ENCODE data around the gene ZRANB3. TPM values are rescaled to one million over a fixed set of nuclear protein-coding genes. Genes with fewer than 3 reads are reported as not detected.

The ZRANB3 gene
- total RNA-seq, 4 donors from 2014 or later, result 4.8 to 9.3 (median 5.5) TPM

- Histone ChIP-seq H3K27me3 (no peaks in the 10 kb centered on the region), H3K4me3 (no peak overlapping the region), H3K27ac (no peak overlapping the region), H3K4me1 (no peaks in the 10 kb centered on the region), H3K36me3 (peaks cover 0 to 11% (median 0%) of the 10 kb centered on the region in 3 donors), H3K9me3 (peaks cover 0 to 22% (median under 1%) of the 10 kb centered on the region in 4 donors)
- 84 to 87% methylated on average over 5 of the region's 5 CpGs for WGBS, 2 donors
- TF ChIP-seq, protein P1, sequence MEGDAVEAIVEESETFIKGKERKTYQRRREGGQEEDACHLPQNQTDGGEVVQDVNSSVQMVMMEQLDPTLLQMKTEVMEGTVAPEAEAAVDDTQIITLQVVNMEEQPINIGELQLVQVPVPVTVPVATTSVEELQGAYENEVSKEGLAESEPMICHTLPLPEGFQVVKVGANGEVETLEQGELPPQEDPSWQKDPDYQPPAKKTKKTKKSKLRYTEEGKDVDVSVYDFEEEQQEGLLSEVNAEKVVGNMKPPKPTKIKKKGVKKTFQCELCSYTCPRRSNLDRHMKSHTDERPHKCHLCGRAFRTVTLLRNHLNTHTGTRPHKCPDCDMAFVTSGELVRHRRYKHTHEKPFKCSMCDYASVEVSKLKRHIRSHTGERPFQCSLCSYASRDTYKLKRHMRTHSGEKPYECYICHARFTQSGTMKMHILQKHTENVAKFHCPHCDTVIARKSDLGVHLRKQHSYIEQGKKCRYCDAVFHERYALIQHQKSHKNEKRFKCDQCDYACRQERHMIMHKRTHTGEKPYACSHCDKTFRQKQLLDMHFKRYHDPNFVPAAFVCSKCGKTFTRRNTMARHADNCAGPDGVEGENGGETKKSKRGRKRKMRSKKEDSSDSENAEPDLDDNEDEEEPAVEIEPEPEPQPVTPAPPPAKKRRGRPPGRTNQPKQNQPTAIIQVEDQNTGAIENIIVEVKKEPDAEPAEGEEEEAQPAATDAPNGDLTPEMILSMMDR (IDR thresholded peaks at IDR 0.05), result no peak
- TF ChIP-seq EP300 (IDR thresholded peaks at IDR 0.05) (no peak), POLR2A (IDR thresholded peaks at IDR 0.05) (no peak)
- no peak for DNase-seq (ENCODE audit: low spot score in 2 of 2)
Observed at GRCh38 chr2:135186054-135186453, 345.0 kb downstream of the ZRANB3 start.

DNA sequence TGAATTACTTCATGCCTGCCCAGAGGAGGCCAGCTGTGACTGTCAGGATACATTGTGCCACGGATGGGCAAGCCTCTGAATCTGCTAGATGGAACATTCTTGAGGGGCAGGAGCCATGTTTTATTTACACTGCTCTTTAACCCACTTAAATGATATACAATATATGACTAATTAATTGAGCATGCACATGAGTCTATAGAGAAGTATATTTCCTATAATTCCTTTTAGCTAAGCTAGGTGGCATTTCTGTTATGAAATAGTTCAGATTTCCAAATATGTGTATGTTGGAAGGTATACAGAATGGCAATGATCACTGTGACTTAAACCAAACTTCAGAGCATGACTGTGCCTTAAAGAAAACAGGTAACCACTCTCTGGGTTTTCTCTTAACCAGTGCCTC is 347.2 kb downstream of the ZRANB3 start:
- TF ChIP-seq, protein P1 (IDR thresholded peaks at IDR 0.05), result no peak
- TF ChIP-seq EP300 (IDR thresholded peaks at IDR 0.05) (no peak), POLR2A (IDR thresholded peaks at IDR 0.05) (no peak)
- no peaks in the 10 kb centered on the region for H3K27me3 ChIP-seq
- H3K4me3 ChIP-seq, result no peak overlapping the region
- no peaks in the 10 kb centered on the region for H3K9me3 ChIP-seq
- no peaks in the 10 kb centered on the region for H3K4me1 ChIP-seq
- DNase-seq (ENCODE audit: low spot score in 2 of 2), result no peak
- H3K27ac ChIP-seq, result no peak overlapping the region
- WGBS, 2 donors, result 80 to 94% methylated on average over 1 of the region's 1 CpG
- H3K36me3 ChIP-seq, result peaks cover 0 to 11% (median 0%) of the 10 kb centered on the region in 3 donors

DNA sequence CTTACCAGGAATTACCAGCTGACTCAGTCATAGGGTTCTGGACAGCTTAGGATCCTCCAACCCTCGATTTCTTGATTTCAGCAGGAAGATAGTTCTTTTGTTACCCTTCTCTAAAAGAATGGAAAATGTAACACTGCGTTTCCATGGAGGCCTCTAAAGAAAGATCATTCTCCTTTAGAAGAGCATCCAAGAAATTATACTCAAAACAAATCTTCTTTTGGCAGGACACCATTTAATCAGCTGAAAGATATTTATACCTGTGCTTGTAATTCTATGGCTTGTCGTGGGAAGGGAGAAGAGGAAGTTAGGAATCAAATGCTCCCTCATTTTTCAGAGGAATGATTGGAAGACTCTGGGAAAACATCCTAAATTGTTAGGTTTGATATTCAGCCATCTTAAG is 348.4 kb downstream of the ZRANB3 start:
- H3K27ac ChIP-seq, result no peak overlapping the region
- no peak for DNase-seq (ENCODE audit: low spot score in 2 of 2)
- H3K9me3 ChIP-seq, result peaks cover 0 to under 1% (median 0%) of the 10 kb centered on the region in 4 donors
- H3K36me3 ChIP-seq, result peaks cover 0 to 20% (median 0%) of the 10 kb centered on the region in 3 donors
- TF ChIP-seq EP300 (IDR thresholded peaks at IDR 0.05) (no peak), POLR2A (IDR thresholded peaks at IDR 0.05) (no peak)
- TF ChIP-seq, protein P1 (IDR thresholded peaks at IDR 0.05), result no peak
- no peaks in the 10 kb centered on the region for H3K27me3 ChIP-seq
- H3K4me1 ChIP-seq, result no peaks in the 10 kb centered on the region
- WGBS, 2 donors, result 69 to 72% methylated on average over 3 of the region's 3 CpGs
- H3K4me3 ChIP-seq, result no peak overlapping the region

DNA sequence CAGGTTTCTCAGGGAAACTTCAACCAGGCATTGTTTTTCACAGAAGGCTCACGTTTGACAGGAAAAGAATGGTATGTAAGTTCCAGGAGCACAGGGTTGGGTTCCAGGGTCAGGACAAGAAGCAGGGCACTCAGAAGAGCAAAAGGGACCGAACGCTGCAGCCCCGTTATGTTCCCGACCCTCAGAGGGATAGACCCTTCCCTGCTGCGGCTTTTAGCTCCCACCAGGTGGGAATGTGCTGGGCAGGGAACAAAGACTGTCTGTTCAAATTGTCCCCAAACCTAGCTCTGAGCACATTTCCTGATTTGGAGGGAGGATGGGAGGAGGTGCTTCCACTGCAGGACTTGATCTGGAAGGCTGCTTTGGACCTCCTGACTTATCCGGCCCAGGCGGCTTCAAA is 348.8 kb downstream of the ZRANB3 start:
- no peak for DNase-seq (ENCODE audit: low spot score in 2 of 2)
- 62 to 64% methylated on average over 8 of the region's 8 CpGs for WGBS, 2 donors
- Histone ChIP-seq H3K4me1 (no peaks in the 10 kb centered on the region), H3K27ac (no peak overlapping the region), H3K27me3 (no peaks in the 10 kb centered on the region), H3K36me3 (peaks cover 0 to 24% (median 0%) of the 10 kb centered on the region in 3 donors), H3K4me3 (no peak overlapping the region), H3K9me3 (peaks cover 0 to 5% (median 0%) of the 10 kb centered on the region in 4 donors)
- no peak for TF ChIP-seq POLR2A (IDR thresholded peaks at IDR 0.05)
- TF ChIP-seq, protein P1 (IDR thresholded peaks at IDR 0.05), result no peak
- no peak for TF ChIP-seq EP300 (IDR thresholded peaks at IDR 0.05)

- TF ChIP-seq POLR2A (IDR thresholded peaks at IDR 0.05) (no peak), EP300 (IDR thresholded peaks at IDR 0.05) (no peak)
- Histone ChIP-seq H3K27me3 (no peaks in the 10 kb centered on the region), H3K4me1 (no peaks in the 10 kb centered on the region), H3K27ac (no peak overlapping the region), H3K4me3 (no peak overlapping the region), H3K9me3 (peaks cover 0 to 13% (median 0%) of the 10 kb centered on the region in 4 donors), H3K36me3 (peaks cover 0 to 39% (median 0%) of the 10 kb centered on the region in 3 donors)
- WGBS, 2 donors, result 86% methylated on average over 1 of the region's 1 CpG
- DNase-seq (ENCODE audit: low spot score in 2 of 2), result no peak
Observed at GRCh38 chr2:135179689-135180088, 351.3 kb downstream of the ZRANB3 start.

- Histone ChIP-seq H3K9me3 (peaks cover 0 to 13% (median 0%) of the 10 kb centered on the region in 4 donors), H3K36me3 (peaks cover 0 to 84% (median 0%) of the 10 kb centered on the region in 3 donors), H3K27ac (no peak overlapping the region), H3K4me1 (no peaks in the 10 kb centered on the region), H3K27me3 (no peaks in the 10 kb centered on the region), H3K4me3 (no peak overlapping the region)
- WGBS, 2 donors, result 88 to 93% methylated on average over 3 of the region's 3 CpGs
- TF ChIP-seq POLR2A (IDR thresholded peaks at IDR 0.05) (no peak), EP300 (IDR thresholded peaks at IDR 0.05) (no peak)
- TF ChIP-seq, protein P1 (IDR thresholded peaks at IDR 0.05), result no peak
- DNase-seq (ENCODE audit: low spot score in 2 of 2), result no peak
Observed at GRCh38 chr2:135175177-135175576, 355.8 kb downstream of the ZRANB3 start.

Data from tibial nerve (tissue), 4 donors.